H9 (cell line): Measurements from ENCODE around the gene SCAF8. TPM values are rescaled to one million over a fixed set of nuclear protein-coding genes. Genes with fewer than 3 reads are reported as not detected.

Source experiments
- DNase-seq: peaks from one replicate; pipeline ENCODE4 v3.0.0-alpha.2; 2017
- H2AFZ ChIP-seq: one replicate; pipeline ENCODE4 v1.6.1; 2013; ENCODE audit warnings: mild to moderate bottlenecking, low read length, control low read depth, moderate library complexity
- H2AK5ac ChIP-seq: 2 replicates; pipeline ENCODE4 v1.6.1; 2013; ENCODE audit warnings: low read length, control low read depth, mixed read lengths; ENCODE audit not compliant: insufficient read length
- H2BK120ac ChIP-seq: one replicate; pipeline ENCODE4 v1.6.1; 2013; ENCODE audit warnings: low read depth, mild to moderate bottlenecking, low read length, control low read depth, inconsistent platforms; ENCODE audit not compliant: poor library complexity, severe bottlenecking
- H2BK12ac ChIP-seq: 2 replicates; pipeline ENCODE4 v1.6.1; 2013; ENCODE audit warnings: low read length, control low read depth, mixed read lengths, low read depth; ENCODE audit not compliant: insufficient read length
- H2BK15ac ChIP-seq: 2 replicates; pipeline ENCODE4 v1.6.1; 2013; ENCODE audit warnings: low read depth, low read length, control low read depth
- H2BK20ac ChIP-seq: one replicate; pipeline ENCODE4 v1.6.1; 2013; ENCODE audit warnings: low read depth, mild to moderate bottlenecking, low read length, control low read depth, inconsistent platforms; ENCODE audit not compliant: poor library complexity, severe bottlenecking
- H2BK5ac ChIP-seq: 2 replicates; pipeline ENCODE4 v1.6.1; 2013; ENCODE audit warnings: low read length, control low read depth, mixed read lengths; ENCODE audit not compliant: insufficient read length
- H3K14ac ChIP-seq: 2 replicates; pipeline ENCODE4 v1.6.1; 2013; ENCODE audit warnings: low read length, control low read depth; ENCODE audit not compliant: insufficient read depth
- H3K18ac ChIP-seq: 2 replicates; pipeline ENCODE4 v1.6.1; 2013; ENCODE audit warnings: low read depth, mild to moderate bottlenecking, mixed read lengths, low read length, control low read depth; ENCODE audit not compliant: insufficient read length
- H3K23ac ChIP-seq: 2 replicates; pipeline ENCODE4 v1.6.1; 2013; ENCODE audit warnings: low read length, control low read depth, mixed read lengths, low read depth; ENCODE audit not compliant: insufficient read length
- H3K23me2 ChIP-seq: 2 replicates; pipeline ENCODE4 v1.6.1; 2013; ENCODE audit warnings: low read depth, mild to moderate bottlenecking, mixed read lengths, low read length, control low read depth; ENCODE audit not compliant: insufficient read length, poor library complexity, severe bottlenecking
- H3K27ac ChIP-seq: 2 replicates; pipeline ENCODE4 v1.5.1; 2013; ENCODE audit warnings: low read length, control low read depth, mixed read lengths, low read depth; ENCODE audit not compliant: insufficient read length
- H3K27me3 ChIP-seq: 2 replicates; pipeline ENCODE4 v1.6.1; 2013; ENCODE audit warnings: low read length, control low read depth, inconsistent platforms; ENCODE audit not compliant: insufficient read depth
- H3K4ac ChIP-seq: 2 replicates; pipeline ENCODE4 v1.6.1; 2013; ENCODE audit warnings: low read depth, mild to moderate bottlenecking, control low read depth, inconsistent platforms, low read length, moderate library complexity
- H3K4me1 ChIP-seq: 2 replicates; pipeline ENCODE4 v1.6.1; 2013; ENCODE audit warnings: low read length, control low read depth, inconsistent platforms; ENCODE audit not compliant: insufficient read depth
- H3K4me2 ChIP-seq: 2 replicates; pipeline ENCODE4 v1.6.1; 2013; ENCODE audit warnings: low read length, control low read depth, mixed read lengths; ENCODE audit not compliant: insufficient read length, insufficient read depth
- H3K56ac ChIP-seq: 2 replicates; pipeline ENCODE4 v1.6.1; 2013; ENCODE audit warnings: low read depth, mild to moderate bottlenecking, mixed read lengths, low read length, control low read depth; ENCODE audit not compliant: insufficient read length
- H3K79me1 ChIP-seq: 2 replicates; pipeline ENCODE4 v1.6.1; 2013; ENCODE audit warnings: low read depth, mild to moderate bottlenecking, moderate library complexity, low read length, control low read depth, inconsistent platforms; ENCODE audit not compliant: insufficient read depth, poor library complexity, severe bottlenecking
- H3K79me2 ChIP-seq: 2 replicates; pipeline ENCODE4 v1.6.1; 2013; ENCODE audit warnings: low read length, control low read depth, inconsistent platforms; ENCODE audit not compliant: insufficient read depth
- H3K9ac ChIP-seq: 2 replicates; pipeline ENCODE4 v1.6.1; 2013; ENCODE audit warnings: low read length, control low read depth, mixed read lengths; ENCODE audit not compliant: insufficient read length; ENCODE audit errors: extremely low read depth
- H3K9me3 ChIP-seq: one replicate; pipeline ENCODE4 v1.6.1; 2013; ENCODE audit warnings: low read depth, low read length, inconsistent platforms; ENCODE audit not compliant: control insufficient read depth
- H3T11ph ChIP-seq: one replicate; pipeline ENCODE4 v1.6.1; 2013; ENCODE audit warnings: mild to moderate bottlenecking, low read length, control low read depth, inconsistent platforms
- H4K20me1 ChIP-seq: one replicate; pipeline ENCODE4 v1.6.1; 2013; ENCODE audit not compliant: control insufficient read depth, insufficient read length, insufficient read depth
- H4K5ac ChIP-seq: 2 replicates; pipeline ENCODE4 v1.6.1; 2013; ENCODE audit warnings: low read depth, mild to moderate bottlenecking, mixed read lengths, low read length, control low read depth; ENCODE audit not compliant: insufficient read length
- H4K8ac ChIP-seq: replicated peaks from 2 replicates; pipeline ENCODE4 v1.6.1; 2013; ENCODE audit warnings: low read length, control low read depth, mixed read lengths, low read depth; ENCODE audit not compliant: insufficient read length
- H4K91ac ChIP-seq: 2 replicates; pipeline ENCODE4 v1.6.1; 2013; ENCODE audit warnings: low read depth, mild to moderate bottlenecking, moderate library complexity, mixed read lengths, low read length, control low read depth; ENCODE audit not compliant: insufficient read length
- H3K27ac Mint-ChIP-seq, 3 experiments: 2 replicates in 2 of 3; 3 replicates in 1 of 3; pipeline ENCODE4 v1.8.0; 2020 to 2021; ENCODE audit warnings: mixed read lengths in 3 of 3, mild to moderate bottlenecking in 1 of 3, moderate library complexity in 1 of 3
- H3K27me3 Mint-ChIP-seq: 2 replicates; pipeline ENCODE4 v1.8.0; 2021; ENCODE audit warnings: low read depth, mild to moderate bottlenecking, moderate library complexity, mixed read lengths
- H3K36me3 Mint-ChIP-seq, 3 experiments: 2 replicates in 2 of 3; 3 replicates in 1 of 3; pipeline ENCODE4 v1.8.0; 2020 to 2021; ENCODE audit warnings: low read depth in 3 of 3, mixed read lengths in 3 of 3; ENCODE audit not compliant: insufficient read depth in 1 of 3
- H3K4me1 Mint-ChIP-seq, 2 experiments: 2 replicates each; pipeline ENCODE4 v1.8.0; 2020; ENCODE audit warnings: mixed read lengths in 2 of 2
- H3K4me3 Mint-ChIP-seq, 2 experiments: 2 replicates in 1 of 2; 3 replicates in 1 of 2; pipeline ENCODE4 v1.8.0; 2020 to 2021; ENCODE audit warnings: mild to moderate bottlenecking in 2 of 2, mixed read lengths in 2 of 2, moderate library complexity in 1 of 2
- H3K9me3 Mint-ChIP-seq, 2 experiments: 2 replicates in 1 of 2; 3 replicates in 1 of 2; pipeline ENCODE4 v1.8.0; 2020; ENCODE audit warnings: mild to moderate bottlenecking in 2 of 2, mixed read lengths in 2 of 2, moderate library complexity in 1 of 2
- CTCF ChIP-seq: fragments of 200-600 bp; sonication (generic); conservative IDR thresholded peaks from 3 replicates; pipeline ENCODE4 v1.8.0; 2021; ENCODE audit warnings: antibody characterized with exemption, mild to moderate bottlenecking
- total RNA-seq: library from RNA; stranded (reverse); gene quantifications from 2 replicates; pipeline ENCODE4 v1.2.1, GENCODE V29; 2021

The SCAF8 gene
- total RNA-seq, 1 experiment from 2014 or later = 78.5 TPM

- DNase-seq = no peak
- H4K91ac ChIP-seq = no peak overlapping the region
- H4K20me1 ChIP-seq = no peaks in the 10 kb centered on the region
- no peak overlapping the region for H4K5ac ChIP-seq
- H2BK15ac ChIP-seq = no peak overlapping the region
- H3K27me3 ChIP-seq = no peaks in the 10 kb centered on the region
- Mint-ChIP-seq H3K27me3 (no peaks in the 10 kb centered on the region), H3K9me3 (no peaks in the 10 kb centered on the region), H3K36me3 (peaks cover 0 to 8% (median 6%) of the 10 kb centered on the region in 3 experiments; a peak in 4 of 7 replicates), H3K27ac (peak overlapping the region in 1 of 3 experiments; percentile 1; a peak in 2 of 7 replicates), H3K4me3 (no peak overlapping the region), H3K4me1 (peaks cover 26 to 36% of the 10 kb centered on the region in 2 experiments)
- H2BK12ac ChIP-seq = no peak overlapping the region
- H3K27ac ChIP-seq = no peak overlapping the region
- H2AFZ ChIP-seq = no peak overlapping the region
- no peak overlapping the region for H2AK5ac ChIP-seq
- no peak overlapping the region for H4K8ac ChIP-seq
- H3K14ac ChIP-seq = no peak overlapping the region
- no peak overlapping the region for H3K18ac ChIP-seq
- H3K4me2 ChIP-seq = no peak overlapping the region
- no peak overlapping the region for H3K23ac ChIP-seq
- no peak overlapping the region for H2BK120ac ChIP-seq
- H3K79me2 ChIP-seq = no peaks in the 10 kb centered on the region
- no peaks in the 10 kb centered on the region for H3K23me2 ChIP-seq
- no peak overlapping the region for H2BK5ac ChIP-seq
- H2BK20ac ChIP-seq = no peak overlapping the region
- H3K4me1 ChIP-seq = no peaks in the 10 kb centered on the region
- H3K9ac ChIP-seq = no peak overlapping the region
- H3T11ph ChIP-seq = no peak overlapping the region
- H3K56ac ChIP-seq = no peak overlapping the region
- H3K9me3 ChIP-seq = no peaks in the 10 kb centered on the region
- peaks cover 8% of the 10 kb centered on the region for H3K79me1 ChIP-seq
- H3K4ac ChIP-seq = no peak overlapping the region
- TF ChIP-seq CTCF = no peak
Measured at GRCh38 chr6:154848580-154848979, 115.4 kb downstream of the SCAF8 start.
